ENCODE data around the gene DERL2. TPM values are rescaled to one million over a fixed set of nuclear protein-coding genes. Genes with fewer than 3 reads are reported as not detected.

The DERL2 gene
- total and polyA plus RNA-seq, 2 of the 4 experiments (the other 2 are of a cell fraction): 27.4 to 44.2 TPM

DNA sequence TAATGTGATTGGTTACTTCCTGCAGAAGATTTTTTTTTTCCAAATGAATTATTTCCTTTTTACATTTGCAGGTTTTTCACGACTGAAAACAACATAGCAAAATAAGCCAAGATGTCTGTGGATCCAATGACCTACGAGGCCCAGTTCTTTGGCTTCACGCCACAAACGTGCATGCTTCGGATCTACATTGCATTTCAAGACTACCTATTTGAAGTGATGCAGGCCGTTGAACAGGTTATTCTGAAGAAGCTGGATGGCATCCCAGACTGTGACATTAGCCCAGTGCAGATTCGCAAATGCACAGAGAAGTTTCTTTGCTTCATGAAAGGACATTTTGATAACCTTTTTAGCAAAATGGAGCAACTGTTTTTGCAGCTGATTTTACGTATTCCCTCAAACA lies 2.8 kb upstream of the DERL2 start:
- peaks cover 35 to 49% of the 10 kb centered on the region in 2 experiments for H3K79me1 ChIP-seq (ENCODE audit: low read depth in 1 of 2, low read length in 2 of 2)
- no peak overlapping the region for H3K9ac ChIP-seq (ENCODE audit: low read depth, low read length)
- no peaks in the 10 kb centered on the region for H3K9me3 ChIP-seq (ENCODE audit: control insufficient read depth, insufficient read depth, low read length)
- H3K36me3 ChIP-seq (ENCODE audit: control insufficient read depth, insufficient read depth, low read length): peaks cover 8% of the 10 kb centered on the region
- BruUV-seq (replicated peaks): no TSS peak
- H2BK120ac ChIP-seq (ENCODE audit: low read depth, low read length): no peak overlapping the region
- no peak overlapping the region for H2BK20ac ChIP-seq (ENCODE audit: low read depth, low read length)
- TF ChIP-seq, protein P1, sequence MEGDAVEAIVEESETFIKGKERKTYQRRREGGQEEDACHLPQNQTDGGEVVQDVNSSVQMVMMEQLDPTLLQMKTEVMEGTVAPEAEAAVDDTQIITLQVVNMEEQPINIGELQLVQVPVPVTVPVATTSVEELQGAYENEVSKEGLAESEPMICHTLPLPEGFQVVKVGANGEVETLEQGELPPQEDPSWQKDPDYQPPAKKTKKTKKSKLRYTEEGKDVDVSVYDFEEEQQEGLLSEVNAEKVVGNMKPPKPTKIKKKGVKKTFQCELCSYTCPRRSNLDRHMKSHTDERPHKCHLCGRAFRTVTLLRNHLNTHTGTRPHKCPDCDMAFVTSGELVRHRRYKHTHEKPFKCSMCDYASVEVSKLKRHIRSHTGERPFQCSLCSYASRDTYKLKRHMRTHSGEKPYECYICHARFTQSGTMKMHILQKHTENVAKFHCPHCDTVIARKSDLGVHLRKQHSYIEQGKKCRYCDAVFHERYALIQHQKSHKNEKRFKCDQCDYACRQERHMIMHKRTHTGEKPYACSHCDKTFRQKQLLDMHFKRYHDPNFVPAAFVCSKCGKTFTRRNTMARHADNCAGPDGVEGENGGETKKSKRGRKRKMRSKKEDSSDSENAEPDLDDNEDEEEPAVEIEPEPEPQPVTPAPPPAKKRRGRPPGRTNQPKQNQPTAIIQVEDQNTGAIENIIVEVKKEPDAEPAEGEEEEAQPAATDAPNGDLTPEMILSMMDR (conservative IDR thresholded peaks at IDR 0.05; ENCODE audit: low read depth, low read length): no peak
- H2AFZ ChIP-seq (replicated peaks; ENCODE audit: low read length, poor library complexity): no peak overlapping the region
- H4K91ac ChIP-seq (ENCODE audit: insufficient read depth, low read depth, low read length): no peak overlapping the region
- dilution Hi-C loops (cut with HindIII; ENCODE audit: low sequenced_read_pairs, unreplicated experiment) (no loop called here), intact Hi-C loops (cut with micrococcal nuclease) (loop anchor here (5.0 kb wide), 2 partner anchors 79 to 934 kb away; no protein-coding TSS in a partner anchor), in situ Hi-C loops (cut with MboI; ENCODE audit: low sequenced_read_pairs) (no loop called here)
- H2AK9ac ChIP-seq (replicated peaks; ENCODE audit: low read depth, low read length, poor library complexity): no peak overlapping the region
- POLR2A ChIA-PET (ENCODE audit: unreplicated experiment): interaction anchor here (0.6 kb wide), 1 partner anchor 16 kb away, joined by 9 read pairs; no protein-coding TSS in a partner anchor
- H2BK5ac ChIP-seq (ENCODE audit: low read depth, low read length, poor library complexity, severe bottlenecking): no peak overlapping the region
- H4K20me1 ChIP-seq (ENCODE audit: insufficient read depth, low read length): peaks cover 4% of the 10 kb centered on the region
- no peak overlapping the region for H3K27ac ChIP-seq (ENCODE audit: insufficient read depth, low read length)
- peaks cover 2% of the 10 kb centered on the region; the same call in 1 of the 2 replicates for H3K4me1 ChIP-seq (ENCODE audit: control insufficient read depth, insufficient read depth, low read length)
- no peak overlapping the region for H3K56ac ChIP-seq (ENCODE audit: extremely low read depth, insufficient read depth, low read length)
- H3K4ac ChIP-seq (ENCODE audit: low read depth, low read length): no peak overlapping the region
- H2AK5ac ChIP-seq (ENCODE audit: low read depth, low read length): no peak overlapping the region
- H3K18ac ChIP-seq (ENCODE audit: low read depth, low read length): no peak overlapping the region
- H3K27me3 ChIP-seq (ENCODE audit: control insufficient read depth, insufficient read depth, low read length): no peaks in the 10 kb centered on the region
- no peak overlapping the region for H2BK15ac ChIP-seq (ENCODE audit: low read depth, low read length)
- no peak overlapping the region for H3K4me3 ChIP-seq (ENCODE audit: insufficient read depth, low read depth, low read length)
- H3K9me1 ChIP-seq (ENCODE audit: insufficient read depth, low read length): no peaks in the 10 kb centered on the region; the same call in 1 of the 2 replicates
- DNase-seq (no peak), ATAC-seq (ENCODE audit: low read depth) (no peak)
- H4K5ac ChIP-seq (ENCODE audit: low read depth, low read length): no peak overlapping the region
- H3K23ac ChIP-seq (ENCODE audit: low read depth, low read length): no peak overlapping the region
- H3K4me2 ChIP-seq (ENCODE audit: low read depth, low read length): no peak overlapping the region
- WGBS, 2 experiments (ENCODE audit: extremely low coverage in 2 of 2, insufficient read length in 1 of 2): 95% methylated on average over 7 of the region's 8 CpGs; no CpG with 5 or more reads in 1 of the 2 experiments
- H3K14ac ChIP-seq (replicated peaks; ENCODE audit: low read depth, low read length): no peak overlapping the region
- CTCF ChIA-PET: interaction anchor here (0.6 kb wide), 1 partner anchor 285 kb away, joined by 3 read pairs; no protein-coding TSS in a partner anchor
- no peak overlapping the region for H4K8ac ChIP-seq (ENCODE audit: low read depth in 2 of 2, low read length in 2 of 2)

Measured in IMR-90 (cell line).